ENCODE measurements around the gene CADM1. TPM values are rescaled to one million over a fixed set of nuclear protein-coding genes. Genes with fewer than 3 reads are reported as not detected.

The CADM1 gene
- total and polyA plus RNA-seq, 10 of the 15 experiments (the other 5 are each of a cell fraction or from before 2014, with no cell fraction given): 0.03 to 0.48 (median 0.15) TPM; not detected in 3

- TF ChIP-seq, protein P1, sequence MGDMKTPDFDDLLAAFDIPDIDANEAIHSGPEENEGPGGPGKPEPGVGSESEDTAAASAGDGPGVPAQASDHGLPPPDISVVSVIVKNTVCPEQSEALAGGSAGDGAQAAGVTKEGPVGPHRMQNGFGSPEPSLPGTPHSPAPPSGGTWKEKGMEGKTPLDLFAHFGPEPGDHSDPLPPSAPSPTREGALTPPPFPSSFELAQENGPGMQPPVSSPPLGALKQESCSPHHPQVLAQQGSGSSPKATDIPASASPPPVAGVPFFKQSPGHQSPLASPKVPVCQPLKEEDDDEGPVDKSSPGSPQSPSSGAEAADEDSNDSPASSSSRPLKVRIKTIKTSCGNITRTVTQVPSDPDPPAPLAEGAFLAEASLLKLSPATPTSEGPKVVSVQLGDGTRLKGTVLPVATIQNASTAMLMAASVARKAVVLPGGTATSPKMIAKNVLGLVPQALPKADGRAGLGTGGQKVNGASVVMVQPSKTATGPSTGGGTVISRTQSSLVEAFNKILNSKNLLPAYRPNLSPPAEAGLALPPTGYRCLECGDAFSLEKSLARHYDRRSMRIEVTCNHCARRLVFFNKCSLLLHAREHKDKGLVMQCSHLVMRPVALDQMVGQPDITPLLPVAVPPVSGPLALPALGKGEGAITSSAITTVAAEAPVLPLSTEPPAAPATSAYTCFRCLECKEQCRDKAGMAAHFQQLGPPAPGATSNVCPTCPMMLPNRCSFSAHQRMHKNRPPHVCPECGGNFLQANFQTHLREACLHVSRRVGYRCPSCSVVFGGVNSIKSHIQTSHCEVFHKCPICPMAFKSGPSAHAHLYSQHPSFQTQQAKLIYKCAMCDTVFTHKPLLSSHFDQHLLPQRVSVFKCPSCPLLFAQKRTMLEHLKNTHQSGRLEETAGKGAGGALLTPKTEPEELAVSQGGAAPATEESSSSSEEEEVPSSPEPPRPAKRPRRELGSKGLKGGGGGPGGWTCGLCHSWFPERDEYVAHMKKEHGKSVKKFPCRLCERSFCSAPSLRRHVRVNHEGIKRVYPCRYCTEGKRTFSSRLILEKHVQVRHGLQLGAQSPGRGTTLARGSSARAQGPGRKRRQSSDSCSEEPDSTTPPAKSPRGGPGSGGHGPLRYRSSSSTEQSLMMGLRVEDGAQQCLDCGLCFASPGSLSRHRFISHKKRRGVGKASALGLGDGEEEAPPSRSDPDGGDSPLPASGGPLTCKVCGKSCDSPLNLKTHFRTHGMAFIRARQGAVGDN (IDR thresholded peaks at IDR 0.05): no peak
- TF ChIP-seq EZH2 (IDR thresholded peaks at IDR 0.05; ENCODE audit: borderline replicate concordance, control insufficient read depth, low read depth, low read length) (no peak), STAT3 (IDR thresholded peaks at IDR 0.05; ENCODE audit: low read depth, low read length) (no peak), POLR2AphosphoS5 (IDR thresholded peaks at IDR 0.05; ENCODE audit: low read length) (no peak), CEBPB (IDR thresholded peaks at IDR 0.05; ENCODE audit: borderline replicate concordance in 1 of 2, low read depth in 2 of 2, low read length in 2 of 2) (no peak), NFYB (IDR thresholded peaks at IDR 0.05; ENCODE audit: insufficient read depth, low read depth, low read length) (no peak)
- TF ChIP-seq, protein P2, sequence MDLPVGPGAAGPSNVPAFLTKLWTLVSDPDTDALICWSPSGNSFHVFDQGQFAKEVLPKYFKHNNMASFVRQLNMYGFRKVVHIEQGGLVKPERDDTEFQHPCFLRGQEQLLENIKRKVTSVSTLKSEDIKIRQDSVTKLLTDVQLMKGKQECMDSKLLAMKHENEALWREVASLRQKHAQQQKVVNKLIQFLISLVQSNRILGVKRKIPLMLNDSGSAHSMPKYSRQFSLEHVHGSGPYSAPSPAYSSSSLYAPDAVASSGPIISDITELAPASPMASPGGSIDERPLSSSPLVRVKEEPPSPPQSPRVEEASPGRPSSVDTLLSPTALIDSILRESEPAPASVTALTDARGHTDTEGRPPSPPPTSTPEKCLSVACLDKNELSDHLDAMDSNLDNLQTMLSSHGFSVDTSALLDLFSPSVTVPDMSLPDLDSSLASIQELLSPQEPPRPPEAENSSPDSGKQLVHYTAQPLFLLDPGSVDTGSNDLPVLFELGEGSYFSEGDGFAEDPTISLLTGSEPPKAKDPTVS (IDR thresholded peaks at IDR 0.05; ENCODE audit: low read depth, low read length): no peak
Measured at GRCh38 chr11:115141231-115142114, 362.7 kb downstream of the CADM1 start (continued).
